ENCODE measurements around the gene SPIN2A. TPM values are rescaled to one million over a fixed set of nuclear protein-coding genes. Genes with fewer than 3 reads are reported as not detected.
"Not testable (repeated sequence)": the region's sequence is repeated elsewhere in the genome, so short reads cannot be mapped to it uniquely, and the experiment has no call there.

Gene SPIN2A
- total RNA-seq, 1 donor from 2014 or later: not detected

DNA sequence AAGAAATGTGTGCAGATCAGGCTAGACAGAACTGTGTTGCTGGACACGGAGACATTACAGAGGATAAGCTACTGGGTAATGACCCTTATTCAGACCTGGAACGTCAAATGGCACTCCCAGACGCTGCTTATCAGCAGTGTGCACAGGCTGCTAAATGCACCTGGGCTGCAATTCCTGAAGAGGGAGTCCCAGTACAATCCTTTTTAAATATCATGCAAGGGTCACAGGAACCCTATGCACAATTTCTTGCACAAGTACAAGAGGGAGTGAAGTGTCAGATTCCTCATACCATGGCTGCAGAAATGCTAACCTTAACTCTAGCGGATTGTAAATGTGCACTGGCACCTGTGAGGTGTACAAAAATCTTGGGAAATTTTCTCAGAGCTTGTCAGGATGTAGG lies 32.8 kb downstream of the SPIN2A start:
- FAIRE-seq: no peak
- DNase-seq (ENCODE audit: low read depth): no peak
- H3K36me3 ChIP-seq (ENCODE audit: control insufficient read depth, insufficient read depth, low read length): no peaks in the 10 kb centered on the region
- H3K4me3 ChIP-seq (ENCODE audit: low read depth, low read length): no peak overlapping the region
- TF ChIP-seq, protein P1, sequence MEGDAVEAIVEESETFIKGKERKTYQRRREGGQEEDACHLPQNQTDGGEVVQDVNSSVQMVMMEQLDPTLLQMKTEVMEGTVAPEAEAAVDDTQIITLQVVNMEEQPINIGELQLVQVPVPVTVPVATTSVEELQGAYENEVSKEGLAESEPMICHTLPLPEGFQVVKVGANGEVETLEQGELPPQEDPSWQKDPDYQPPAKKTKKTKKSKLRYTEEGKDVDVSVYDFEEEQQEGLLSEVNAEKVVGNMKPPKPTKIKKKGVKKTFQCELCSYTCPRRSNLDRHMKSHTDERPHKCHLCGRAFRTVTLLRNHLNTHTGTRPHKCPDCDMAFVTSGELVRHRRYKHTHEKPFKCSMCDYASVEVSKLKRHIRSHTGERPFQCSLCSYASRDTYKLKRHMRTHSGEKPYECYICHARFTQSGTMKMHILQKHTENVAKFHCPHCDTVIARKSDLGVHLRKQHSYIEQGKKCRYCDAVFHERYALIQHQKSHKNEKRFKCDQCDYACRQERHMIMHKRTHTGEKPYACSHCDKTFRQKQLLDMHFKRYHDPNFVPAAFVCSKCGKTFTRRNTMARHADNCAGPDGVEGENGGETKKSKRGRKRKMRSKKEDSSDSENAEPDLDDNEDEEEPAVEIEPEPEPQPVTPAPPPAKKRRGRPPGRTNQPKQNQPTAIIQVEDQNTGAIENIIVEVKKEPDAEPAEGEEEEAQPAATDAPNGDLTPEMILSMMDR (IDR thresholded peaks at IDR 0.05; ENCODE audit: insufficient read depth, low read length, severe bottlenecking): no peak
- H3K27me3 ChIP-seq (ENCODE audit: control insufficient read depth, insufficient read depth, low read length): no peaks in the 10 kb centered on the region

GRCh38 chrX:57103489-57103888 lies 33.7 kb downstream of the SPIN2A start:
- Histone ChIP-seq H3K4me3 (ENCODE audit: low read depth, low read length) (no peak overlapping the region), H3K36me3 (ENCODE audit: control insufficient read depth, insufficient read depth, low read length) (no peaks in the 10 kb centered on the region), H3K27me3 (ENCODE audit: control insufficient read depth, insufficient read depth, low read length) (no peaks in the 10 kb centered on the region)
- no peak for FAIRE-seq
- no peak for DNase-seq (ENCODE audit: low read depth)
- TF ChIP-seq, protein P1 (IDR thresholded peaks at IDR 0.05; ENCODE audit: insufficient read depth, low read length, severe bottlenecking): no peak

GRCh38 chrX:57102918-57103317 lies 34.3 kb downstream of the SPIN2A start:
- not testable (repeated sequence) for FAIRE-seq; DNase-seq (ENCODE audit: low read depth); H3K36me3 ChIP-seq (ENCODE audit: control insufficient read depth, insufficient read depth, low read length)

More at GRCh38 chrX:57102918-57103317, 34.3 kb downstream of the SPIN2A start:
- H3K27me3 ChIP-seq (ENCODE audit: control insufficient read depth, insufficient read depth, low read length); H3K4me3 ChIP-seq (ENCODE audit: low read depth, low read length): not testable (repeated sequence)

Other genes starting within 250 kb of the SPIN2A start
- gene SPIN3, start 141.9 kb downstream of the SPIN2A start, total RNA-seq: 7.1 and 10.1 TPM in 2 replicates
- gene SPIN2B, start 15.8 kb downstream of the SPIN2A start, total RNA-seq: 0.79 and 5.2 TPM in 2 replicates
- 4.7 and 6.3 TPM in 2 replicates for gene FAAH2, start 149.3 kb upstream of the SPIN2A start, total RNA-seq